Activated naive CD4-positive, alpha-beta T cell (primary cell): ENCODE results near the gene NOC3L.
"Not testable (repeated sequence)": the region's sequence is repeated elsewhere in the genome, so short reads cannot be mapped to it uniquely, and the experiment has no call there.

Experiments used
- DNase-seq, 4 experiments: peaks; one replicate each; lab custom pipeline; 2025; lab: John Stamatoyannopoulos, UW

NOC3L gene, protein sequence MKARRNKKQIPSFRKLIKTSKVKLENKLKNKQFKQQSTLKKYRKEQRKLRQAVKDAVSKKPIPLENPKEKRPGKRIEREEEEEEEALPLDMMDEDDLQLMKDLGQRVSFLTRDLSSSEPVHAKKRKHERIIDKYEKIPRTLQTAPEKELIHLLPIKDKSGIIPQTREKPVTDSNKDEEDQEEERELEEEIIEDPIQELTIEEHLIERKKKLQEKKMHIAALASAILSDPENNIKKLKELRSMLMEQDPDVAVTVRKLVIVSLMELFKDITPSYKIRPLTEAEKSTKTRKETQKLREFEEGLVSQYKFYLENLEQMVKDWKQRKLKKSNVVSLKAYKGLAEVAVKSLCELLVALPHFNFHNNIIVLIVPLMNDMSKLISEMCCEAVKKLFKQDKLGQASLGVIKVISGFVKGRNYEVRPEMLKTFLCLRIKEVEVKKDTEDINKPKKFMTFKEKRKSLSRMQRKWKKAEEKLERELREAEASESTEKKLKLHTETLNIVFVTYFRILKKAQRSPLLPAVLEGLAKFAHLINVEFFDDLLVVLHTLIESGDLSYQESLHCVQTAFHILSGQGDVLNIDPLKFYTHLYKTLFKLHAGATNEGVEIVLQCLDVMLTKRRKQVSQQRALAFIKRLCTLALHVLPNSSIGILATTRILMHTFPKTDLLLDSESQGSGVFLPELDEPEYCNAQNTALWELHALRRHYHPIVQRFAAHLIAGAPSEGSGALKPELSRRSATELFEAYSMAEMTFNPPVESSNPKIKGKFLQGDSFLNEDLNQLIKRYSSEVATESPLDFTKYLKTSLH

DNA sequence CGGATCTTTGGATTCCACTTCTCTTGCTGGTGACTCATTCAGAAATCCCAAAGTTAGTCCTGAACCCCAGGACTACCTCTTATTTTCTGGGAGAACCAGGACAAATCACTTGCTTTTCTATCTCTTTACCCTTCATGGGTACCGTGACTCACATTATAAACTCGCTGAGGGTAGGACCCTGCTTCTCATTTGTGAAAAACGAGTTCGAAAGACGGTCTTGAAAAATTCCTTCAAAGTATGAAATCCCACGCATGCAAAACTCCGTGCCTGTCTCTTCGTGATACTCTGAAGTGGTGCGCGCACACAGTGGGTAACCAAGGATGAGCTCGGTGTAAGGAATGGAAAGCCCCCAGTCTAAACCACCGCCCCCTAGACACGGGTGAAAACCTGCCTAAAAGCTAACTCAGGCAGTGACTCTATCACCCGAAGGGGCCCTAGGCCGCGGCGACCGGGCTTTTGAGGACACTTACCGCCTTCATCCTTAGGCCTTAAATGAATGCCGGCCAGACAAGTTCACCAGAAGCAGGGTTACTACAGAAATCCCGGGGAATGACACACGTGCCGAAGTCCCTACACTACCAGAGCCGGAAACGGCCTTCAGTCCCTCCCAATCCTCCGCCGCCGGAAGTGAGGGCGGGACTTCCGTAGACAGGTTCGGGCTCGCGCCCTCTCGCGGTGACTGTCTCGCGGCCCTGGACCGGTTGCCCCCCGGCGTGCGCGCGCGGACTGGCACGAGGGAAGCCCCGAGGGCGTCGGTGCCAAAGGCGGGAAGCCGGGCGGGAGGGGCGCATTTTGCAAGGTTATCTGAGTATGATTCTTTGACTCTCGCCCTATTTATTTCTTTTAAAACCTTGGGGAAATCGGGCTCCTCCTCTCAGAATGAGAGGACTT is at the start of gene NOC3L:
Gene NOC3L, minus strand, starts transcription at position 580 of the 891 bp plus-strand sequence. Its CDS starts 101 bp downstream, at position 479.
- peak; percentile 88 to 92 (median 90) for DNase-seq

GRCh38 chr10:94412449-94412848 is 49.7 kb upstream of the NOC3L start:
- DNase-seq, result no peak

GRCh38 chr10:94411304-94411703 is 48.6 kb upstream of the NOC3L start:
- DNase-seq, result no peak

- no peak for DNase-seq
Observed at GRCh38 chr10:94409021-94409657, 46.4 kb upstream of the NOC3L start.

- no peak for DNase-seq
Observed at GRCh38 chr10:94407668-94408067, 44.9 kb upstream of the NOC3L start.

- DNase-seq, result no peak
Observed at GRCh38 chr10:94405406-94405805, 42.7 kb upstream of the NOC3L start.

DNA sequence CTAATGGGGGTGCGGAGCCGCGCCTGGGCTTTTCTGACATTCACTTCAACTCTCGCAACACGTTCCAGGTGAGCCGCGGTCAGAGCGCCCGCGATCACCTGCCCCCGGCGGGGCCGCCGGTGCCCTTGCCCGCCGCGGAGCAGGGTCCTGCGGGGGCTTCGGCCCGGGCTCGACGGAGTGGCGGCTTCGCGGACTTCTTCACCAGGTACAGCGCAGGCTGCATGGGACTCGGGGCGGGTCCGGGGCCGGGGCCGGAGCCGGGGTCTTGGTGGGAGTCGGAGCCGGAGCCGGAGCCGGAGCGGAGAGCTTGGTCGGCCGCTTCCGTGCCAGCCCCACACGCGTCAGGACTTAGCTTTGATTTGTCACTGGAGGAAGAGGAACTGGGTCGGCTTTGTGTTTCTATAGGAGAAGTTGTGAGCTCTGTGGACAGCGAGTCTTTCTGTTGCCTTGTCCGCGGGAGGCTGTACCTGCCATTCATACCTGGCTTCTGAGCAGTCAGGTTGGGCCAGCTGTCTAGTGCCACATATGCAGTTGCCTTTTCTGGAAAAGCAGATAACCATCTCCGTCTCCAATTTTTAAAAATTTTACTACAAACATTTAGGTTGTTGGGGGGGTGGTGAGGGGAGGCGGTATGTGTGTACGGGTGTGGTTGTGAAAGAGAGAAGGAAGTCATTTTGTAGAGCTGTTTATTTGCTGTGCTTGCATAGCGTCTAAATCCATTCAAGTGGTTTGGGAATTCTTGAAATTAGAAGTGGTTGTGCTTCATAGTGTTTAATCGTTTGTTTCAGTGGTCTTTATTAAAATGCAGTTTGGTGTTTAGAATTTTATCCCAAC is 40.9 kb upstream of the NOC3L start:
- DNase-seq, result no peak

DNA sequence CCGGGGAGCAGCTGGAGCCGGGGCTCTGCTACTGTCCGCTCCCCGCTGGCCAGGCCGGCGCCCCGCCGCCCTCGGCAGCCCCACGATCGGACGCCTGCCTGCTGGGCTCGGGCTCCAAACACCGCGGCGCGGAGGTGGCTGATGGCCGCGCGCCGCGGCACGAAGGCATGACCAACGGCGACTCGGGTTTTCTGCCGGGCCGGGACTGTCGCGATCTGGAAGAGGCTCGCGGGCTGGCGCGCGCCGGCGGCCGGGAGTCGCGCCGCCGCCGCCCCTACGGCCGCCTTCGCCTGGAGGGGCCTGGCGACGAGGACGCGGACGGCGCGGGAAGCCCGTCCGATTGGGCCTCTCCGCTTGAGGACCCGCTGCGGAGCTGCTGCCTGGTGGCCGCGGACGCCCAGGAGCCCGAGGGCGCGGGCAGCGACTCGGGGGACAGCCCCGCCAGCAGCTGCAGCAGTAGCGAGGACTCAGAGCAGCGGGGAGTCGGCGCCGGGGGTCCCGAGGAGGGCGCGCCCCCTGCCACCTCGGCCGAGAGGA is 40.2 kb upstream of the NOC3L start:
- DNase-seq, result no peak

DNA sequence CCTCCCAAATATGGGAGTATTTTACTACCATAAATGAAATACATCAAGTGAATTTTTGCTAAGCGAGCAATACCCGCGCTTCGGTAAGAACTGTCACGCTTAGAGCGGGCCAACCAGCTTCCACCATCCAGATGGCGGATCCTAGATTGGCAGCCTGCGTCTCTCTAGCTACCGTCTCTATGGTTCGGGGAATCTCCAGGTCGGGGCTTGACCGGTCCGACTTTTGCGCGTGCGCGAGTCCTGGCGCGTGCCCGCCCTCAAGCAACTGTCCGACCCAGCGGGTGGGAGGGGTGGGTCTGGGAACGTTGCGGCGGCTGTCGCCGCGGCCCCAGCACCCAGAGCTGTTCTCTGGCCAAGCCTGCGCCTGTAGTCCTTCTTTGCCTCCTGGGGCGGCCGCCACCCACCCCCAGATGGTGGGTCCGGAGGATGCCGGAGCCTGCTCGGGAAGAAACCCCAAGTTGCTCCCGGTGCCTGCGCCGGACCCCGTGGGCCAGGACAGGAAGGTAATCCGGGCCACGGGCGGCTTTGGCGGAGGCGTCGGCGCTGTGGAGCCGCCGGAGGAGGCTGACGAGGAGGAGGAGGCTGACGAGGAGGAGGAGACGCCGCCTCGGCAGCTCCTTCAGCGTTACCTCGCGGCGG is 39.6 kb upstream of the NOC3L start, which contains the start of gene TBC1D12:
Gene TBC1D12, plus strand, starts transcription at position 338 of the 639 bp plus-strand sequence. Its CDS starts 73 bp downstream, at position 411.
- DNase-seq, result no peak

- DNase-seq, result no peak
Observed at GRCh38 chr10:94398762-94399161, 36.0 kb upstream of the NOC3L start.

- DNase-seq, result no peak
Observed at GRCh38 chr10:94397549-94398370, 35.0 kb upstream of the NOC3L start.

DNA sequence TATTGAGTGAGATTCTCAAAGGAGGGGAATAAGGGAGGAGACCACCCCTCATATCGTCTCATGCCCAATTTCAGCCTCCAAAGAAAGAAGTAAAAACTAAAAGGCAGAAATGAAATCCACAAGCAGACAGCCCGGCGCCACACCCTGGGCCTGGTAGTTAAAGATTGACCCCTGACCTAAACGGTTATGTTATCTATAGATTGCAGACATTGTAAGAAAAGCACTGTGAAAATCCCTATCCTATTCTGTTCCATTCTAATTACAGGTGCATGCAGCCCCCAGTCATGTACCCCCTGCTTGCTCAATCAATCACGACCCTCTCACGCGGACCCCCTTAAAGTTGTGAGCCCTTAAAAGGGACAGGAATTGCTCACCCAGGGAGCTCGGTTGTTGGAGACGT is 29.4 kb upstream of the NOC3L start:
- not testable (repeated sequence) for DNase-seq

DNA sequence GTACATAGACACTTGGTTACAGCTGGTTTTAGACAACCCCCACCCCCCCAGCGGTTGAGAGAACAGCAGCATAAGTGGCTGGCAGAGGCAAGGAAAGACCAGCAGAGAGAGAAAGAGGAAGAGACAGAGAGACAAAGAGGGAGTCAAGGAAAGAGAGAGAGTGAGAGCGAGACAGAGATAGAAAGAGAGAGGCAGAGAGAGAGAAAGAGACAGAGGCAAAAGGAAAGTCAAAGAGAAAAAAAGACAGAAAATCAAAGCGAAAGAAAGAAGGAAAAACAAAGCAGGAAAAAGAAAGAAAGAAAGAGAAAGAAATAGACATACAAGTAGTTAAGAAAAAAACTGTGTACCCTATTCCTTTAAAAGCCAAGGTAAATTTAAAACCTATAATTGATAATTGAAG is 23.0 kb upstream of the NOC3L start:
- not testable (repeated sequence) for DNase-seq

DNA sequence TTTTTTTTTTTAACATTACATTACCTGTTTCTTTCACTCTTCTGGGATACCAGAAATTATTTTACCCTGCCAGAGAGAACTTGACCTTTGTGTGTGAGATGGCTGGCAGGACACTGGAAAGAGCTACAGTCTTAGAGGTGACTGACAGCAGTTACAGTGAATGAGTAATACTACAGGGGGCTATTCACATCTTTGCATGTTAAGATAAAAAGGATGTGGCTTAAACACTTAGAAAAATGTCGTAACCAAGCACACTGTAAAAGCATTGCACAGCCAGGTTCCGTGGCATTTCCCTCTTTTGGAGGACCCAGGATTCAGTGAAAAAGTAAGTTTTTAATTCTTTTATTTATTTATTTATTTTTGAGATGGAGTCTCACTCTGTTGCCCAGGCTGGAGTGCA is 20.8 kb upstream of the NOC3L start:
- DNase-seq, result no peak

DNA sequence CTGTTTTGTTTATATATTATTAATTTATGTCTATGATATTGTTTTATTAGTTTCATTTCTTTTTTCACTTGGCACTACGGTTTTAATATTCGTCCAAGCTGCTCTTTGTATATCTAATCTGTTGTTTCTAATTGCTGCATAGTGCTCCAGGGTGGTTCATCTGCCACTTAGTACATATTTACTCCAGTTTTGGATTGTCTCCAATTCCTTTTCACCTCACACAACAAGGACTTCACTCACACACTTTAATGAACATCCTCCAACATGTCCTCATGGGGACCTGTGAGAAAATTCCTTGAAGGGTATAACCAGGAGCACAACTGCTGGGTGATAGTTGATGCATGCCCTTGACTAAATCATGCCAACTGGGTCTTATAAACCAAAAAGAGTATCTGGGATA is 14.1 kb upstream of the NOC3L start:
- no peak for DNase-seq

GRCh38 chr10:94375374-94375773 is 12.6 kb upstream of the NOC3L start:
- no peak for DNase-seq

DNA sequence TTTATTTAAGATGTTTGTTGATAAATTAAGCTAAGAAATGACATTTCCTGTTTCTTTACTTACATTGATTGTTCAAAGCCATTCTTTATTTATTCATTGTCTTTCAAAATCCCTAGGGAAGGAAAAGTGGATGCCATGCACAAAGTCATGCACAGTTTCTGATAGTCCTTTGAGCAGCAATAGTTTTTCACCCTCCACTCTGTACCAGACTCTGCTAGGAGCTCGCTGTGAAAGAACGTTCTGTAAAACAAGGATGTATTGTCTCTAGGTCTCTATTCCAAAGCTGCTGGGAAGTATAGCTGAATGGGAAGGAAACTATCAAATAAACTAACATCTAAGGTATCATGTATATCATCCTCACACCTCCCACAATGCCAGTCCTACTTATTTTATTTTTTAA is 7.8 kb upstream of the NOC3L start:
- no peak for DNase-seq

DNA sequence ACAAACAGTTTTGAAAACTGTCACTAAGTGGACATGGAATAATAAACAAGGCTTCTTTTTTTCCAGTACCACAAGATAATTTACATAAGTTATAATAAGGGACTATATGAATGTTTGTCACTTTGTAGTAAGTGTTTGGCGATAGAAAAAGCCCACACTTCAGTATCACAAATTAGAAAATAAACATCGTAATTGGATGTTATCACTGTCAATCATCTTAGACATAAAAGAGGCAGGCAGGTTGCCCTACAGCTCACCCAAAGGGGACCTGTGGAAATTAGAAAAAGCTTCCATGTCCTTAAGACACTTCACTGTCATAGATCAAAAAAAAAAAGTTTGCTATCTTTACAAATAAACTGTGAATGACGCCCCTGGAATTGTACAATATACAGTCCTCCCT is 3.6 kb upstream of the NOC3L start:
- no peak for DNase-seq

DNA sequence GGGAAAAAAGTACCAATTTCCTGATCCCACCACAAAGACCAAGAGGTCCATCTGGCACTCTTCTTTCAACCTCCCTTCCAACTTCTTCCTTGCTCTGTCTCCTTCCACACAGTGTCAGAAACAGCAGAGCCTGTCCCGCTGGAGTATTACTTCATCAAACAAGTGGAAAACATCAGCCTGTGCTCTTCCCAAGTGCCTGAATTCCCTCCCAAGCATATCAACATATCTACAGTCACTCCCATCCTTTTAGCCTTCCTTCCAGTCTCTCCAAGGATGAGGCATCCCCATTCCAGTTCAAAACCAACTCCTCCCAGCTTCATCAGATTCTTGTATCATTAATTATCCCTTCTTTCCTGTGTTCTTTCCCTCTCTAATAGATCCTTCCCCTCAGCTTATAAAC is 1.7 kb upstream of the NOC3L start:
- no peak for DNase-seq
